DMS79 (cell line): ENCODE measurements around the gene EBF3.

ENCODE experiments used
- DNase-seq: peaks from one replicate; lab custom pipeline; 2025; lab: John Stamatoyannopoulos, UW

The EBF3 gene

GRCh38 chr10:129909531-129910256, 54.4 kb downstream of the EBF3 start:
- no peak for DNase-seq

GRCh38 chr10:129909080-129909479, 55.0 kb downstream of the EBF3 start:
- no peak for DNase-seq

- no peak for DNase-seq
These were observed 55.7 kb downstream of the EBF3 start for GRCh38 chr10:129908406-129908805.

- DNase-seq, result no peak
These were observed 58.5 kb downstream of the EBF3 start for GRCh38 chr10:129905553-129905952.

GRCh38 chr10:129904323-129904722, 59.8 kb downstream of the EBF3 start:
- DNase-seq, result no peak

GRCh38 chr10:129901389-129902006, 62.6 kb downstream of the EBF3 start:
- no peak for DNase-seq

- DNase-seq, result peak; percentile 71
These were observed 63.2 kb downstream of the EBF3 start for GRCh38 chr10:129900825-129901224.

GRCh38 chr10:129899276-129900130, 64.6 kb downstream of the EBF3 start:
- no peak for DNase-seq

GRCh38 chr10:129898706-129899268, 65.3 kb downstream of the EBF3 start:
- DNase-seq, result no peak

- DNase-seq, result no peak
These were observed 66.0 kb downstream of the EBF3 start for GRCh38 chr10:129897871-129898626.

- DNase-seq, result no peak
These were observed 67.2 kb downstream of the EBF3 start for GRCh38 chr10:129896860-129897200.

GRCh38 chr10:129896136-129896859, 67.8 kb downstream of the EBF3 start:
- DNase-seq, result no peak

- DNase-seq, result no peak
These were observed 68.3 kb downstream of the EBF3 start for GRCh38 chr10:129895811-129896135.

- DNase-seq, result no peak
These were observed 69.4 kb downstream of the EBF3 start for GRCh38 chr10:129894698-129895097.

GRCh38 chr10:129893104-129894089, 70.7 kb downstream of the EBF3 start:
- DNase-seq, result no peak

- no peak for DNase-seq
These were observed 71.5 kb downstream of the EBF3 start for GRCh38 chr10:129892548-129893052.

GRCh38 chr10:129891806-129892205, 72.3 kb downstream of the EBF3 start:
- DNase-seq, result no peak

GRCh38 chr10:129890170-129890569, 73.9 kb downstream of the EBF3 start:
- no peak for DNase-seq

GRCh38 chr10:129888784-129889616, 75.1 kb downstream of the EBF3 start:
- no peak for DNase-seq
